Gastroesophageal sphincter (tissue), 3 donors: ENCODE data around the gene GOLIM4.

Source experiments
- EP300 ChIP-seq: sonication (generic); formaldehyde crosslinking; IDR thresholded peaks from one replicate; pipeline ENCODE4 v1.6.1; 2017; ENCODE audit warnings: antibody characterized with exemption, mild to moderate bottlenecking
- POLR2A ChIP-seq, 2 donors: fragments of 450-650 bp; IDR thresholded peaks; one replicate each; pipeline ENCODE4 v1.6.1; 2017; ENCODE audit warnings: antibody characterized with exemption in 2 of 2, mild to moderate bottlenecking in 2 of 2, moderate library complexity in 1 of 2
- POLR2AphosphoS5 ChIP-seq: sonication (generic); formaldehyde crosslinking; IDR thresholded peaks from one replicate; pipeline ENCODE4 v1.6.1; 2017; ENCODE audit warnings: antibody characterized with exemption
- TF ChIP-seq, protein P1 (sequence below), 4 experiments: fragments of 200-600 bp in 2 of 4; fragments of 450-650 bp in 2 of 4; sonication (generic) in 1 of 4; IDR thresholded peaks; one replicate each; pipeline ENCODE4 v1.5.1; 2017 to 2019; ENCODE audit warnings: antibody characterized with exemption in 4 of 4, mild to moderate bottlenecking in 2 of 4, moderate library complexity in 2 of 4

DNA sequence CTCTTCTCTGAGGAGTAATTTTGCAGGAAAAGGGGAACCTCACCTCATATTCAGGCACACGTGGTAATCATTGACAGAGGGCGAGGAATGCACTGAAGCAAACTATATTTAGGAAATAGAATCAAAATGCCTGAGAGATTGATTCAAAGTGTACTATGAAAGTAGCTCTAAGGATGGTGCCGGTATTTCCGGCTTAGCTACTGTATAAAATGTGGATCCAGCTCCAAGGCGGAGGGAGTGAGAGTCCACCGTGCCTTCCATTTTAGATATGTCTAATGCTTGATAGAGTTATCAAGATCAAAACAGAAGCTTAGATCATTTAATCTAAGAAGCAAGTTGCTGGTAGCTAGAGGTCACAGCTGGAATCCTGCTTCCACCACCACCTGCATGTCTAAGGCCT is 33.0 kb downstream of the GOLIM4 start:
- TF ChIP-seq, protein P1, sequence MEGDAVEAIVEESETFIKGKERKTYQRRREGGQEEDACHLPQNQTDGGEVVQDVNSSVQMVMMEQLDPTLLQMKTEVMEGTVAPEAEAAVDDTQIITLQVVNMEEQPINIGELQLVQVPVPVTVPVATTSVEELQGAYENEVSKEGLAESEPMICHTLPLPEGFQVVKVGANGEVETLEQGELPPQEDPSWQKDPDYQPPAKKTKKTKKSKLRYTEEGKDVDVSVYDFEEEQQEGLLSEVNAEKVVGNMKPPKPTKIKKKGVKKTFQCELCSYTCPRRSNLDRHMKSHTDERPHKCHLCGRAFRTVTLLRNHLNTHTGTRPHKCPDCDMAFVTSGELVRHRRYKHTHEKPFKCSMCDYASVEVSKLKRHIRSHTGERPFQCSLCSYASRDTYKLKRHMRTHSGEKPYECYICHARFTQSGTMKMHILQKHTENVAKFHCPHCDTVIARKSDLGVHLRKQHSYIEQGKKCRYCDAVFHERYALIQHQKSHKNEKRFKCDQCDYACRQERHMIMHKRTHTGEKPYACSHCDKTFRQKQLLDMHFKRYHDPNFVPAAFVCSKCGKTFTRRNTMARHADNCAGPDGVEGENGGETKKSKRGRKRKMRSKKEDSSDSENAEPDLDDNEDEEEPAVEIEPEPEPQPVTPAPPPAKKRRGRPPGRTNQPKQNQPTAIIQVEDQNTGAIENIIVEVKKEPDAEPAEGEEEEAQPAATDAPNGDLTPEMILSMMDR (IDR thresholded peaks at IDR 0.05) = no peak
- TF ChIP-seq POLR2AphosphoS5 (no peak), EP300 (no peak), POLR2A (IDR thresholded peaks at IDR 0.05) (no peak)
